Measurements from ENCODE around the gene CLIC1.
A peak's percentile ranks its signal among the peaks of the same experiment; 100 is the strongest.
"Not testable (repeated sequence)": the region's sequence is repeated elsewhere in the genome, so short reads cannot be mapped to it uniquely, and the experiment has no call there.

Gene CLIC1

GRCh38 chr6:31713465-31713864 is 22.9 kb downstream of the CLIC1 start:
- no peak for DNase-seq (ENCODE audit: extremely low read depth, insufficient read length)
- Histone ChIP-seq H3K4me3 (replicated peaks; ENCODE audit: low read depth, low read length) (no peak overlapping the region), H3K27me3 (replicated peaks; ENCODE audit: control insufficient read depth, insufficient read depth, low read length) (no peaks in the 10 kb centered on the region; the same call in 1 of the 2 replicates), H3K36me3 (ENCODE audit: control insufficient read depth, insufficient read depth, low read length) (no peaks in the 10 kb centered on the region)
- no peak for TF ChIP-seq CTCF (IDR thresholded peaks at IDR 0.05; ENCODE audit: insufficient read depth, low read length, poor library complexity, severe bottlenecking)

GRCh38 chr6:31712296-31712695 is 24.0 kb downstream of the CLIC1 start:
- peak; percentile 21 for TF ChIP-seq CTCF (IDR thresholded peaks at IDR 0.05; ENCODE audit: insufficient read depth, low read length, poor library complexity, severe bottlenecking)
- Histone ChIP-seq H3K4me3 (replicated peaks; ENCODE audit: low read depth, low read length) (no peak overlapping the region), H3K27me3 (replicated peaks; ENCODE audit: control insufficient read depth, insufficient read depth, low read length) (no peaks in the 10 kb centered on the region; the same call in 1 of the 2 replicates), H3K36me3 (ENCODE audit: control insufficient read depth, insufficient read depth, low read length) (no peaks in the 10 kb centered on the region)
- no peak for DNase-seq (ENCODE audit: extremely low read depth, insufficient read length)

GRCh38 chr6:31711233-31711632 is 25.1 kb downstream of the CLIC1 start:
- no peak for TF ChIP-seq CTCF (IDR thresholded peaks at IDR 0.05; ENCODE audit: insufficient read depth, low read length, poor library complexity, severe bottlenecking)
- H3K27me3 ChIP-seq (replicated peaks; ENCODE audit: control insufficient read depth, insufficient read depth, low read length): no peaks in the 10 kb centered on the region; the same call in 1 of the 2 replicates
- no peaks in the 10 kb centered on the region for H3K36me3 ChIP-seq (ENCODE audit: control insufficient read depth, insufficient read depth, low read length)
- no peak overlapping the region for H3K4me3 ChIP-seq (replicated peaks; ENCODE audit: low read depth, low read length)
- no peak for DNase-seq (ENCODE audit: extremely low read depth, insufficient read length)

GRCh38 chr6:31710523-31711219 is 25.7 kb downstream of the CLIC1 start:
- Histone ChIP-seq H3K27me3 (replicated peaks; ENCODE audit: control insufficient read depth, insufficient read depth, low read length) (no peaks in the 10 kb centered on the region; the same call in 1 of the 2 replicates), H3K4me3 (replicated peaks; ENCODE audit: low read depth, low read length) (no peak overlapping the region), H3K36me3 (ENCODE audit: control insufficient read depth, insufficient read depth, low read length) (no peaks in the 10 kb centered on the region)
- no peak for DNase-seq (ENCODE audit: extremely low read depth, insufficient read length)
- TF ChIP-seq CTCF (IDR thresholded peaks at IDR 0.05; ENCODE audit: insufficient read depth, low read length, poor library complexity, severe bottlenecking): no peak

- not testable (repeated sequence) for DNase-seq (ENCODE audit: extremely low read depth, insufficient read length); H3K4me3 ChIP-seq (replicated peaks; ENCODE audit: low read depth, low read length); H3K36me3 ChIP-seq (ENCODE audit: control insufficient read depth, insufficient read depth, low read length)
These were observed 27.2 kb downstream of the CLIC1 start for GRCh38 chr6:31709157-31709556.

GRCh38 chr6:31708224-31708623 is 28.1 kb downstream of the CLIC1 start:
- H3K27me3 ChIP-seq (replicated peaks; ENCODE audit: control insufficient read depth, insufficient read depth, low read length): no peaks in the 10 kb centered on the region; the same call in 1 of the 2 replicates
- DNase-seq (ENCODE audit: extremely low read depth, insufficient read length): no peak
- TF ChIP-seq CTCF (IDR thresholded peaks at IDR 0.05; ENCODE audit: insufficient read depth, low read length, poor library complexity, severe bottlenecking): no peak
- H3K4me3 ChIP-seq (replicated peaks; ENCODE audit: low read depth, low read length): no peak overlapping the region
- H3K36me3 ChIP-seq (ENCODE audit: control insufficient read depth, insufficient read depth, low read length): no peaks in the 10 kb centered on the region

More at GRCh38 chr6:31709157-31709556, 27.2 kb downstream of the CLIC1 start:
- H3K27me3 ChIP-seq (replicated peaks; ENCODE audit: control insufficient read depth, insufficient read depth, low read length): not testable (repeated sequence)

Data from GM06990 (cell line).